BLaER1 (cell line): Measurements from ENCODE around the gene ANKRD60.

ENCODE experiments used
- H3K27ac ChIP-seq: shearing (Covaris generic); formaldehyde crosslinking; 2 replicates; pipeline ENCODE4 v1.8.1; 2022
- H3K27me3 ChIP-seq: shearing (Covaris generic); formaldehyde crosslinking; 2 replicates; pipeline ENCODE4 v1.8.1; 2022
- H3K36me3 ChIP-seq: shearing (Covaris generic); formaldehyde crosslinking; 2 replicates; pipeline ENCODE4 v1.8.1; 2022
- H3K4me1 ChIP-seq: shearing (Covaris generic); formaldehyde crosslinking; 2 replicates; pipeline ENCODE4 v1.8.1; 2022
- H3K4me2 ChIP-seq: shearing (Covaris generic); formaldehyde crosslinking; 2 replicates; pipeline ENCODE4 v1.8.1; 2022
- H3K4me3 ChIP-seq: shearing (Covaris generic); formaldehyde crosslinking; 2 replicates; pipeline ENCODE4 v1.8.1; 2022
- H3K9ac ChIP-seq: shearing (Covaris generic); formaldehyde crosslinking; 2 replicates; pipeline ENCODE4 v1.8.1; 2022
- H3K9me3 ChIP-seq: shearing (Covaris generic); formaldehyde crosslinking; 2 replicates; pipeline ENCODE4 v1.8.1; 2022
- H4K20me1 ChIP-seq: shearing (Covaris generic); formaldehyde crosslinking; 2 replicates; pipeline ENCODE4 v1.8.1; 2022
- Cebpa-rat ChIP-seq: shearing (Covaris generic); IDR thresholded peaks from 2 replicates; pipeline ENCODE4 v1.8.1; 2022

The ANKRD60 gene

DNA sequence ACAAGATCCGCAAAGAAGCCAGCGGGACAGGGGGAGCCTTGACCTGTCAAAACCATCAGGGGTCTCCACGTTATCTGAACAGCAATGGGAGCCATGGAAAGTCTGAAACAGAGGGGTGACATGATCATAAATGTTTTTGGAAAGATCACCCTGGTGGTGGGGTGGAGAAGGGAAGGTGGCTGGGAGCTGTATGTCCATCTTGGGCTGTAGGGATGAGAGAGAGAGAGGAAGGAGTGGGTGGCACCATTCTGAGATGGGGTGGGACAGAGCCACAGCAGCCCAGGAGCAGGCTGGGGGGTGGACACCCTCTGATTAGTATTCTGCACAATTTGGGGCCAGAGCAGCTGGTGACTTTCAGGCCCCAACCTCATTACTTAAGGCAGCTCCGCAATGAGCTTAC lies 30.1 kb downstream of the ANKRD60 start:
- no peak overlapping the region for H3K4me2 ChIP-seq
- TF ChIP-seq Cebpa-rat: no peak
- no peaks in the 10 kb centered on the region for H3K27me3 ChIP-seq
- H3K9ac ChIP-seq: no peak overlapping the region
- H3K9me3 ChIP-seq: no peaks in the 10 kb centered on the region
- H3K4me1 ChIP-seq: peaks cover 7% of the 10 kb centered on the region; the same call in 1 of the 2 replicates
- no peaks in the 10 kb centered on the region for H4K20me1 ChIP-seq
- no peak overlapping the region for H3K4me3 ChIP-seq
- no peaks in the 10 kb centered on the region for H3K36me3 ChIP-seq
- no peak overlapping the region for H3K27ac ChIP-seq

DNA sequence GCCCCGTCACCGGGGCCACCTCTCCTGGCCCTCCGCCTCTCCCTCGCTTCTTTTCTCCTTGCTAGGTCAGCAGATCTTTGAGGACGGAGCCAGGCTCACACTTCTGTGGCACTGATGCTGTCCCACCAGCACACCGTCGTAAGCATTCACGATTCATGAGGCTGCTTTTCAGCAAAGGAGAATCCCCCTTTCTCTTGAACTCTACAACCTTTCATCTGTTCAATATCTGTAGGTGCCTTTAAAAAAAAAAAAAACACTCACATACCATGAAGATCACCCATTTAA lies 31.3 kb downstream of the ANKRD60 start:
- no peaks in the 10 kb centered on the region for H3K36me3 ChIP-seq
- H3K4me2 ChIP-seq: no peak overlapping the region
- TF ChIP-seq Cebpa-rat: no peak
- H3K4me1 ChIP-seq: peaks cover 7% of the 10 kb centered on the region; the same call in 1 of the 2 replicates
- H3K9me3 ChIP-seq: no peaks in the 10 kb centered on the region
- no peak overlapping the region for H3K9ac ChIP-seq
- H3K4me3 ChIP-seq: no peak overlapping the region
- H3K27ac ChIP-seq: no peak overlapping the region
- H4K20me1 ChIP-seq: no peaks in the 10 kb centered on the region
- no peaks in the 10 kb centered on the region for H3K27me3 ChIP-seq

DNA sequence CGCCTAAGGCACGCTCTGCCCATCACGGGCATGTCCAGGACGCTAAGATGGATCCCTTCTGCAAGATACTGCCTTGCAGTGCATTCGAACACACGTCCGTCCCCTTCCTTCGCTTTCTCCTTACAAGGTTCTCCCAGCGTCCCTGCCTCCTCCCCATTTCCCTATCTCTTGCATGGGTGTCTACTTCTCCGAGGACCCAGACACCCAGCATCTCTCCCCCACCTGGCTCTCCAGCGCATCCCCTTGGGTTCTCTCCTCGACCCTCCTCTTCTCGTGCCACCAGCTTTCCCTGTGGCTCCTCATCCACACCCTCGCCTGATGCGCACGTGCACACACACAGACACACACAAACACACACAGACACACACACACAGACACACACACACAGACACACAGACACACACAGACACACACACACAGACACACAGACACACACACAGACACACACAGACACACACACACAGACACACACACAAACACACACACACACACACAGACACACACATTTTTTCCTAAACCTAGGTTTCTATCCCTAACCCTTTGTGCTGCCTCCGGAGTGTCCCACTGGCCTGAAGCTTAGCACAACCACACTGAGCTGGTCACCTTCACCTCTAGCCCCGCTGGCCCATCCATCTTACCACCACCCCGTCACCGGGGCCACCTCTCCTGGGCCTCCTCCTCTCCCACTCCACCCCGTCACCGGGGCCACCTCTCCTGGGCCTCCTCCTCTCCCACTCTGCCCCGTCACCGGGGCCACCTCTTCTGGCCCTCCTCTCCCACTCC lies 31.9 kb downstream of the ANKRD60 start:
- Histone ChIP-seq H4K20me1 (no peaks in the 10 kb centered on the region), H3K4me3 (no peak overlapping the region), H3K4me1 (peaks cover 7% of the 10 kb centered on the region; the same call in 1 of the 2 replicates), H3K9me3 (no peaks in the 10 kb centered on the region), H3K4me2 (no peak overlapping the region), H3K36me3 (no peaks in the 10 kb centered on the region), H3K9ac (no peak overlapping the region), H3K27me3 (no peaks in the 10 kb centered on the region), H3K27ac (no peak overlapping the region)
- no peak for TF ChIP-seq Cebpa-rat

DNA sequence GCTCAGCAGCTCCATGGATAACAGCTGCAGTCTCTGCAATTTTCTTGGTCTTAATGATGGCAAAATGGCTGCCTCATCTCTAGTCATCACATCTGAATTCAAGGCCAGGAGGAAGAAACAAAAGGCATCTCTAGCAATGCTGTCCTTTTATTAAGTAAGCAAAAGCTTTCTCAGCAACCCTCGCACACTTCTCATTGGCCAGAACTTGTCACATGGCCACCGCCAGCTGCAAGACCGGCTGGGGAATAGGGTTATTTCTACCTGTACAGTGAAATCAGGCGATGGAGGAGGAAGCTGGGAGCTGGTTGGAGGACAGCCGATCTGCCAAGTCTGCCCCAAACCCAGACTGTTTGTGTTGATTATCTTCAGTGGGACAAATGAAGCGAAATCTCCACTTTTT lies 33.4 kb downstream of the ANKRD60 start:
- H3K36me3 ChIP-seq: no peaks in the 10 kb centered on the region
- H3K9ac ChIP-seq: no peak overlapping the region
- H3K27ac ChIP-seq: no peak overlapping the region
- H3K27me3 ChIP-seq: no peaks in the 10 kb centered on the region
- H4K20me1 ChIP-seq: no peaks in the 10 kb centered on the region
- peaks cover 7% of the 10 kb centered on the region; the same call in 1 of the 2 replicates for H3K4me1 ChIP-seq
- TF ChIP-seq Cebpa-rat: no peak
- no peak overlapping the region for H3K4me3 ChIP-seq
- no peaks in the 10 kb centered on the region for H3K9me3 ChIP-seq
- H3K4me2 ChIP-seq: no peak overlapping the region

DNA sequence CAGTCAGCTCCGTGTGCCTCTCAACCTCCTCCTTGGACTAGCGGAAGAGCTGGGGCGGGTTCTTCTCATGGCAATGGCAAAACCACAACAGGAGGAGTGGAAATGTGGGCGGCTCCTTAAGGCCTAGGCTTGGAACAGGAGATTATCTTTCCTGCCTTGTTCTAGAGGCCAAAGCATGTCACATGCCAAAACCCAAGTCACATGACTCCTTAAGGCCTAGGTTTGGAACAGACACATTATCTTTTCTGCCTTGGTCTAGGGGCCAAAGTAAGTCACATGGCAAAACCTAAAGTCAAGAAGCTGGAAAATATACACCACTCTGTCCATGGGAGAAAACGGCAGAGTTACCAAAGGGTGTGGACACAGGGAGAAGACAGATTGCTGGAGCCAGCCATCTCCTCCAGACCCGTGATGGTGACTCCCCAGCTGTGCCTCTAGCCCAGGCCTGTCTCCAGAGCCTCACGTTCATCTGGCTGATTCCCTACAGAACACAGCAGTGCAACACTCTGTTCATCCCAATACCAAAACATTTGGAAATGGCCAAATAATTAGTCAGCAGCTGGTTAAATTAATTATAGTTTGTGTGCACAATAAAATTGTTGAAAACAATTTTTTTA lies 34.2 kb downstream of the ANKRD60 start:
- no peaks in the 10 kb centered on the region for H3K36me3 ChIP-seq
- no peak overlapping the region for H3K4me2 ChIP-seq
- H3K27me3 ChIP-seq: no peaks in the 10 kb centered on the region
- no peak overlapping the region for H3K9ac ChIP-seq
- no peak overlapping the region for H3K4me3 ChIP-seq
- no peak for TF ChIP-seq Cebpa-rat
- H3K9me3 ChIP-seq: no peaks in the 10 kb centered on the region
- H3K4me1 ChIP-seq: peaks cover 6% of the 10 kb centered on the region; the same call in 1 of the 2 replicates
- H3K27ac ChIP-seq: no peak overlapping the region
- H4K20me1 ChIP-seq: no peaks in the 10 kb centered on the region

DNA sequence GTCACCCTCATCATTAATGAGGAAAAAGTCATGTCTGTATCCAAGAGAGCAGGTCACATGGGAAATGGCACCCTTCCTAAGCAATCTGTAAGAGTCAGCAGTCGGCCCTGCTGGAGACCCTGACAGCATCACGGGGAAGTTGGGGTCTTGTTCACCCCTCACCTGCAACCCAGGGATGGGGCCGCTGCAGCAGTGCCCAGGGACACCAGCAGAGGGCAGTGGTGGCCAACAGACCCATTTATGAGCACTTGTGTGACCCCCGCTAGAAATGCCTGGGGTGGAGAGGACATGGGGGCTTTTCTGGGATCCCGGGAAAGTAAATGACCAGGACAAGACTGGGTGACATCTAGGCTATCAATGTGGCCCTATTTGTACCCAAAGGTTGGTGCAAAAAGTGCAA lies 35.9 kb downstream of the ANKRD60 start:
- H3K4me1 ChIP-seq: no peaks in the 10 kb centered on the region
- no peaks in the 10 kb centered on the region for H4K20me1 ChIP-seq
- H3K27me3 ChIP-seq: no peaks in the 10 kb centered on the region
- H3K9ac ChIP-seq: no peak overlapping the region
- no peak overlapping the region for H3K4me2 ChIP-seq
- no peak overlapping the region for H3K27ac ChIP-seq
- H3K36me3 ChIP-seq: no peaks in the 10 kb centered on the region
- H3K4me3 ChIP-seq: no peak overlapping the region
- no peak for TF ChIP-seq Cebpa-rat
- H3K9me3 ChIP-seq: no peaks in the 10 kb centered on the region

DNA sequence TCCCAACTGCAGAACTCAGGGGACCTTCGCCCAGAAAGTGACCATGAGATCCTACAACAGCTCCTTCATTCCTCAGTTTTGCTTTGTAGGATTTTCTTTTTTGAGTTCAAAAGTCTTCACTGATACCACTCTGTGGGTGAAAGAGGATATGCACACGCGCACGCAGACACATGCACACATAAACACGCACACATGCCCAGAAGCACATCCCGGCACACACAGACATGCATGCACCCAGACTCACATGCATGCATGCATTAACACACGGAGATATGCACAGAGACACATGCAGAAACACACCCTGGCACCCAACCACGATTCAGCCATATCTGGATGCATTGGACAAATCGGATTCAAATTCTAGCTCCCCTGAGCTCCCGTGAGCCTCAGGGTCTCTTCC lies 36.4 kb downstream of the ANKRD60 start:
- no peak overlapping the region for H3K27ac ChIP-seq
- H3K4me3 ChIP-seq: no peak overlapping the region
- no peak for TF ChIP-seq Cebpa-rat
- no peaks in the 10 kb centered on the region for H3K4me1 ChIP-seq
- H3K9ac ChIP-seq: no peak overlapping the region
- no peaks in the 10 kb centered on the region for H4K20me1 ChIP-seq
- H3K9me3 ChIP-seq: no peaks in the 10 kb centered on the region
- no peak overlapping the region for H3K4me2 ChIP-seq
- no peaks in the 10 kb centered on the region for H3K27me3 ChIP-seq
- no peaks in the 10 kb centered on the region for H3K36me3 ChIP-seq

DNA sequence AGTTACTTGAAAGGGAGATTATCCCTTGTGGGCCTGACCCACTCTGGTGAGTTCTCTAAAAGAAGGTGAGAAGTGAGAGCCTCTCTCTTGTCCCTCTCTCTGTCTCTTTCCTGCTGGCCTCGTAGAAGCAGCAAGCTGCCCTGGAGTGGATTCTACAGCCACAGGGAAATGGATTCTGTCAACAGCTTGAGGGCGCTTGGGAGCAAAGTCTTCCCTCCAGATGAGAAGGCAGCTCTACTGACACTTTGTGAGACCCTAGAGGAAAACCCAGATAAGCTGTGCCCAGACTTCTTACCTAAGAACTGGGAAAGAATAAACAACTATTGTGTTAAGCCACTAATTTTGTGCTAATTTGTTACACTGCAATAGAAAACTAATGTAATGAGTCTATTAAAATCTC lies 39.9 kb downstream of the ANKRD60 start:
- no peak overlapping the region for H3K27ac ChIP-seq
- no peak for TF ChIP-seq Cebpa-rat

DNA sequence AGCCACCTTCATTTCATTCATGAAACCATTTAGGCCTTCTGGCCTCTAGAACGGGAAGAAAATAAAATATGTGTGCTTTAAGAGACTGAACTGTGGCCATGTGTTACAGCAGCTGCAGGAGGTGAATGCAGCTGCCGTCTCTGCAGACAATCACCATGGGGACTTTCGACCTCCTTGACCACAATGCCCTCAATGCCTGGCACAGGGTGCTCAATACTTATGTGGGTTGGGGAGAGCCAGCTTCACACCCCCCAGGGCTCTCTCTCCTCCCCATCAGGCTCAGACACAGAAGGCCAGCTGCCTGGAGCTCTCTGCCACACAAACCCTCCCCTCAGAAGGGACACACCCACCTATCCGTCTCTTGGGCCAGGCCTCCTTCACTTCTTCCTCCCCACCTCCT lies 43.5 kb downstream of the ANKRD60 start:
- Histone ChIP-seq H4K20me1 (no peaks in the 10 kb centered on the region), H3K4me3 (no peak overlapping the region), H3K4me1 (peaks cover under 1% of the 10 kb centered on the region), H3K27me3 (no peaks in the 10 kb centered on the region), H3K4me2 (no peak overlapping the region), H3K9ac (no peak overlapping the region), H3K27ac (no peak overlapping the region), H3K9me3 (peaks cover 19% of the 10 kb centered on the region), H3K36me3 (no peaks in the 10 kb centered on the region)
- no peak for TF ChIP-seq Cebpa-rat

More for the DNA sequence above, 39.9 kb downstream of the ANKRD60 start:
- Histone ChIP-seq H3K9me3 (peaks cover 18% of the 10 kb centered on the region), H3K4me2 (no peak overlapping the region), H3K4me3 (no peak overlapping the region), H4K20me1 (no peaks in the 10 kb centered on the region), H3K27me3 (no peaks in the 10 kb centered on the region), H3K4me1 (no peaks in the 10 kb centered on the region), H3K36me3 (no peaks in the 10 kb centered on the region), H3K9ac (no peak overlapping the region)

DNA sequence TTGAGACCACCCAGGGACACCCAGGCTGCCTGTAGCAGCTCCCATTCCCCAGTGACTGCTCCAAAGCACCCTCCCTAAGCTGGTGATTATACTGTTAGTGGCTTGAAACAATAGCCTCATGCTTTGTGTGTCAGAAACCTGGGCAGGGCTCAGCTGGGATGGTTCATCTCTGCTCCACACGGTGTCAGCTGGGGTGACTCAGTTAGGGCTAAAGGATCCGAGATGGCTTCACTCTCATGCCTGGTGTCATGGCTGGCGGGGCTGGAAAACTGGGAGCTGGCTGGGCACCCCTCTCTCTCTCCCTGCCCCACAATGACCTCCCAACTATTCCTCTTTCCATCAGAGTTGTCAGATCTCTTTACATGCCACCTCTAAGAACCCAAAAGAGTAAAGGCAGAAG lies 44.4 kb downstream of the ANKRD60 start:
- Histone ChIP-seq H3K27me3 (no peaks in the 10 kb centered on the region), H3K4me1 (peaks cover 10% of the 10 kb centered on the region), H3K9me3 (peaks cover 19% of the 10 kb centered on the region), H3K4me2 (no peak overlapping the region), H3K4me3 (no peak overlapping the region), H4K20me1 (no peaks in the 10 kb centered on the region), H3K27ac (no peak overlapping the region), H3K9ac (no peak overlapping the region), H3K36me3 (no peaks in the 10 kb centered on the region)
- no peak for TF ChIP-seq Cebpa-rat
